Osteoblast (primary cell): ENCODE measurements around the gene SLC6A18. TPM values are rescaled to one million over a fixed set of nuclear protein-coding genes. Genes with fewer than 3 reads are reported as not detected.

Source experiments
- DNase-seq: peaks from one replicate; pipeline ENCODE4 v3.0.0; 2011; ENCODE audit warnings: low spot score, mixed read lengths; ENCODE audit not compliant: insufficient read length; ENCODE audit errors: missing footprints
- H2AFZ ChIP-seq: 2 replicates; pipeline ENCODE4 v1.6.0; 2011; ENCODE audit warnings: mild to moderate bottlenecking, low read length
- H3K27ac ChIP-seq: 2 replicates; pipeline ENCODE4 v1.5.1; 2011; ENCODE audit warnings: mild to moderate bottlenecking, low read depth, low read length, moderate library complexity
- H3K27me3 ChIP-seq: 2 replicates; pipeline ENCODE4 v1.6.0; 2012; ENCODE audit warnings: mild to moderate bottlenecking, control low read depth, inconsistent platforms, low read length, moderate library complexity; ENCODE audit not compliant: insufficient read depth
- H3K36me3 ChIP-seq: 2 replicates; pipeline ENCODE4 v1.5.1; 2011; ENCODE audit warnings: mild to moderate bottlenecking, low read length, control low read depth, moderate library complexity; ENCODE audit not compliant: insufficient read depth
- H3K4me1 ChIP-seq: 2 replicates; pipeline ENCODE4 v1.5.1; 2011; ENCODE audit warnings: mild to moderate bottlenecking, low read length, control low read depth, moderate library complexity; ENCODE audit not compliant: insufficient read depth
- H3K4me2 ChIP-seq: 2 replicates; pipeline ENCODE4 v1.6.0; 2011; ENCODE audit warnings: mild to moderate bottlenecking, low read length; ENCODE audit not compliant: insufficient read depth
- H3K4me3 ChIP-seq: fragments of 200-600 bp; sonication (generic); 3 replicates; pipeline ENCODE4 v1.5.1; 2012; ENCODE audit warnings: mild to moderate bottlenecking, low read length, inconsistent platforms; ENCODE audit not compliant: insufficient read depth
- H3K79me2 ChIP-seq: 2 replicates; pipeline ENCODE4 v1.6.0; 2012; ENCODE audit warnings: mild to moderate bottlenecking, low read length, control low read depth, inconsistent platforms; ENCODE audit not compliant: insufficient read depth
- H3K9me3 ChIP-seq: 2 replicates; pipeline ENCODE4 v1.5.1; 2011; ENCODE audit warnings: low read depth, low read length, control low read depth
- H4K20me1 ChIP-seq: 2 replicates; pipeline ENCODE4 v1.6.0; 2012; ENCODE audit warnings: mild to moderate bottlenecking, low read length, control low read depth; ENCODE audit not compliant: insufficient read depth
- total RNA-seq: library from RNA; depleted of rRNA; stranded (reverse); fragments of >200 nt; gene quantifications from 2 replicates; pipeline ENCODE4 v1.2.3, GENCODE V29; 2012
- TF ChIP-seq, protein P1 (sequence below): IDR thresholded peaks from 2 replicates; pipeline ENCODE4 v1.5.1; 2011; ENCODE audit warnings: mild to moderate bottlenecking, low read depth, low read length, moderate library complexity; ENCODE audit errors: extremely low read depth

Gene SLC6A18
- total RNA-seq, 1 donor = not detected

DNA sequence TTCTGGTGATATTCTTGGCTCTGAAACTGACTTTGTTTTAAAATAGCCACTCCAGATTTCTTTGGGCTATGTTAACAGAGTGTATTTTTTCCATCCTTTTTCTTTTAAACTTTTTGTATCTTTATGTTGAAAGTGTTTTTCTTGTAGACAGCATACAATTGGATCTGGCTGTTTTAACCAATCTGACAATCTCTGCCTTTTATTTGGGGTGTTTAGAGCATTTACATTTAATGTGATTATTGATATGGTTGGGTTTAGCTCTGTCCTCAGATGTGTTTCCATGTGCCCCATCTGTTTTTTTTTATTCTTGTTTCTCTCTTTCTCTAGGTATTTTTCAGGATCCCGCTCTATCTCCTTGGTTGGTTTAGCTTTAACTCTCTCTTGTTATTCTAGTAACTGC lies 10.7 kb downstream of the SLC6A18 start:
- Histone ChIP-seq H3K4me3 (no peak overlapping the region), H3K4me2 (no peak overlapping the region), H3K27me3 (no peaks in the 10 kb centered on the region), H3K4me1 (no peaks in the 10 kb centered on the region), H2AFZ (no peak overlapping the region), H3K9me3 (no peaks in the 10 kb centered on the region), H3K27ac (no peak overlapping the region), H3K36me3 (no peaks in the 10 kb centered on the region), H4K20me1 (no peaks in the 10 kb centered on the region), H3K79me2 (no peaks in the 10 kb centered on the region)
- DNase-seq = no peak
- TF ChIP-seq, protein P1, sequence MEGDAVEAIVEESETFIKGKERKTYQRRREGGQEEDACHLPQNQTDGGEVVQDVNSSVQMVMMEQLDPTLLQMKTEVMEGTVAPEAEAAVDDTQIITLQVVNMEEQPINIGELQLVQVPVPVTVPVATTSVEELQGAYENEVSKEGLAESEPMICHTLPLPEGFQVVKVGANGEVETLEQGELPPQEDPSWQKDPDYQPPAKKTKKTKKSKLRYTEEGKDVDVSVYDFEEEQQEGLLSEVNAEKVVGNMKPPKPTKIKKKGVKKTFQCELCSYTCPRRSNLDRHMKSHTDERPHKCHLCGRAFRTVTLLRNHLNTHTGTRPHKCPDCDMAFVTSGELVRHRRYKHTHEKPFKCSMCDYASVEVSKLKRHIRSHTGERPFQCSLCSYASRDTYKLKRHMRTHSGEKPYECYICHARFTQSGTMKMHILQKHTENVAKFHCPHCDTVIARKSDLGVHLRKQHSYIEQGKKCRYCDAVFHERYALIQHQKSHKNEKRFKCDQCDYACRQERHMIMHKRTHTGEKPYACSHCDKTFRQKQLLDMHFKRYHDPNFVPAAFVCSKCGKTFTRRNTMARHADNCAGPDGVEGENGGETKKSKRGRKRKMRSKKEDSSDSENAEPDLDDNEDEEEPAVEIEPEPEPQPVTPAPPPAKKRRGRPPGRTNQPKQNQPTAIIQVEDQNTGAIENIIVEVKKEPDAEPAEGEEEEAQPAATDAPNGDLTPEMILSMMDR = no peak

DNA sequence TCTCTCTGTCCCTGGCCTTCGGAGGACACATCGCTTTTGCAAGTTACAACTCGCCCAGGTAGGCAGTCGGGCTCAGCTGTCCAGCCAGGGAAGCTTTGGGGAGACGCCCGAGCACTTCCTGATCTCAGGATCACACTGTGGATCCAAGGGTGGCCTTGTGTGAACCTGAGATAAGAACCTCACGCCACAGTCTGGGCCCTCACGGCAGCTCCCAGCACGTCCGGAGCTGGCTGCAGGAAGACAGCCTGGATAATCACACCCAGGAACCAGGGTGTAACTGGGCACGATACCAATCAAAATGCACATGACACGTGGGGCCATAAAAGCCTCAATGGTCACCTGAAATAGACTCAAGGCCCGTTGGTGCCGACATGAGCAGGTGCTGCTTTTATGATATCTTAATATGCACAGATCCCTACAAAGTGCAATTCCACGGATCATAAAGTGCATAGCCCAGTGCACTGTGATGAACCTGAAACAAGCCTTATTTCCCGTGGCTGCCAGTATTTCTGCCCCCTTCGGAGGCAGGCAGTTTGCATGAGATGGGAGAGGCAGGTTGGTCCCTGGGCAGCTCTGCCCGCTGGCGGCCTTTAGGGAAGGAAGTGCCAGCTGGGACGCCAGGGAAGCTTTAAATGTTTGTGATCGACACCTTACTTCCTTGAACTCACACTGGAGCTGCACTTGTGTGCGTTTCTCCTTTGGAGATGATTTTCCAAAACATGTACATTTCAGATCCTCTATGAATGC lies 14.5 kb downstream of the SLC6A18 start:
- Histone ChIP-seq H3K27me3 (no peaks in the 10 kb centered on the region), H3K27ac (no peak overlapping the region), H3K9me3 (no peaks in the 10 kb centered on the region), H3K36me3 (no peaks in the 10 kb centered on the region), H3K4me3 (no peak overlapping the region), H3K4me1 (no peaks in the 10 kb centered on the region), H4K20me1 (no peaks in the 10 kb centered on the region), H3K79me2 (no peaks in the 10 kb centered on the region), H2AFZ (no peak overlapping the region), H3K4me2 (no peak overlapping the region)
- TF ChIP-seq, protein P1 = no peak
- DNase-seq = no peak

DNA sequence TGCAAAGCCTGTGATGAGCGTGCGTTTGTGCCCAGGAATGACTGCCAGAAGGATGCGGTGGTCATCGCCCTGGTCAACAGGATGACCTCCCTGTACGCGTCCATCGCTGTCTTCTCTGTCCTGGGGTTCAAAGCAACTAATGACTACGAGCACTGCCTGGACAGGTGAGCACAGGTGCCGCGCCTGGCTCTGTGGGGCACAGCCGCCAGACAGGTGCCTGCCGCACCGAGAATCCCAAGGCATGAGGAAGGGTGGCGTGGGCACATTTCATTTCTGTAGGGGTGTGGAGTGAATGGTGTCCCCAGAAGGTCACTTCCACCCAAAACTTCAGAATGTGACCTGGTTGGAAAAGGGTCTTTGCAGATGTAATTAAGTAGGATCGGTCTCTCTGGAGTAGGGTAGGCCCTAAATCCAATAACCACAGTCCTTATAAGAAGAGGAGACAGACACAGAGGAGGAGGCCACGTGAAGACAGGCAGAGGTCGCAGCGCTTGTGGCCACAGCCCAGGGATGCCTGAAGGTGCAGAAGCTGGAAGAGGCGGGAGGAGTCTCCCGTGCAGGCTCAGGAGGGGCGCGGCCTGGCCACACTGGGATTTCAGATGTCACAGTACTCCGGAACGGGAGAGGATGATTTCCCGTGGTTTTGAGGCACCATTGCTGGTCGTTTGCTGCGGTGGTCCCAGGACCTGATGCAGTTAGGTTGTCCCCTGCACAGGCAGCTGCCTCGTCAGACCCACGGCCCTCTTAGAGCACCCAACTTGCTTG lies 15.5 kb downstream of the SLC6A18 start:
- TF ChIP-seq, protein P1 = no peak
- H3K27ac ChIP-seq = no peak overlapping the region
- no peak overlapping the region for H3K4me3 ChIP-seq
- H3K4me1 ChIP-seq = no peaks in the 10 kb centered on the region
- no peaks in the 10 kb centered on the region for H3K27me3 ChIP-seq
- no peaks in the 10 kb centered on the region for H3K79me2 ChIP-seq
- H3K9me3 ChIP-seq = no peaks in the 10 kb centered on the region
- H4K20me1 ChIP-seq = no peaks in the 10 kb centered on the region
- no peaks in the 10 kb centered on the region for H3K36me3 ChIP-seq
- no peak for DNase-seq
- H2AFZ ChIP-seq = no peak overlapping the region
- H3K4me2 ChIP-seq = no peak overlapping the region

DNA sequence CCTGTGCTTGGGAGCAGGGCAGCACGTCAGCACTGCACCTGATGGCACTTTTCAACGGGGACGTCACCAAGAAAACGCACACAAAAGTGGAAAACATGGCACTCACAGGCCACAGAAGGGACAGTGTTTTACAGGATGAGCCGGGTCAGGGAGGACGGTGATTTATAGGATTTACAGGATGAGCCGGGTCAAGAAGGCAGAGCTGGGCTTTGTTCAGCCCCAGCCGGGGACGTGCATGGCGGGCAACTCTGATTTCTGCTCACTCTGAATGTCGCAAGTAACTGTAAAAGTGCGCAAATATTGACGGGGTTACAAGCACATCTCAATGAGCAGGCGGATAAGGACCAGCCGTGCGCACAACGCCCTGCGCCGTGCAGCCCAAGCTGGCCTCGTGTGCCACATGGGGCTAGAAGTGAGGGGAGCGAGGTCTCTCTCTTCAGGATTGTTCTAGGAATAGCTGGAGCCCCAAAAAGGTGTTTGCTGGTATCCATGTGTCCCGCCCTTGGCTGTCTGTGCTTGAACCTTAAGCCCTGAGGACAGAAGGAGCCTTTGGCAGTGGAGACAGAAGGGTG lies 16.4 kb downstream of the SLC6A18 start:
- no peak overlapping the region for H3K4me2 ChIP-seq
- H3K4me1 ChIP-seq = no peaks in the 10 kb centered on the region
- H3K36me3 ChIP-seq = no peaks in the 10 kb centered on the region
- no peak for DNase-seq
- no peaks in the 10 kb centered on the region for H3K27me3 ChIP-seq
- TF ChIP-seq, protein P1 = no peak
- no peaks in the 10 kb centered on the region for H3K9me3 ChIP-seq
- no peak overlapping the region for H2AFZ ChIP-seq
- no peak overlapping the region for H3K27ac ChIP-seq
- H3K4me3 ChIP-seq = no peak overlapping the region
- H3K79me2 ChIP-seq = no peaks in the 10 kb centered on the region
- H4K20me1 ChIP-seq = no peaks in the 10 kb centered on the region
